ENCODE data around the gene NCKAP1. TPM values are rescaled to one million over a fixed set of nuclear protein-coding genes. Genes with fewer than 3 reads are reported as not detected.
"Not testable (repeated sequence)": the region's sequence is repeated elsewhere in the genome, so short reads cannot be mapped to it uniquely, and the experiment has no call there.

Gene NCKAP1
- total and polyA plus RNA-seq, 12 donors: 26.8 to 134 (median 104) TPM

DNA sequence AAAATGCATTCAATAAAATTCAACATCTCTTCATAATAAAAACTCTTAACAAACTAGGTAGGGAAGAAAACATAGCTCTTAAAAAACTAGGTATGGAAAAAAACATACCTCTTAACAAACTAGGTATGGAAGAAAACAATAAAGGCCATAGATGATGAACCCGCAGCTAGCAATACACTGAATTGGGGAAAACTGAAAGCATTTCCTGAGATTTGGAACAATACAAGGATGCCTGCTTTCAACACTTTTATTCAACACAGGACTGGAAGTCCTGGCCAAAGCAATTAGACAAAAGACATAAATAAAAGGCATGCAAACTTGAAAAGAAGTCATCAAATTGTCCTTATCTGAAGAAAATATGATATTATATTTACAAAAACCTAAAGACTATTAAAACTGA lies 67.8 kb downstream of the NCKAP1 start:
- Histone ChIP-seq H3K36me3 (replicated peaks in 1 of 2) (no peaks in the 10 kb centered on the region), H3K4me1 (replicated peaks in 1 of 2) (no peaks in the 10 kb centered on the region), H3K9me3 (replicated peaks in 1 of 3) (no peaks in the 10 kb centered on the region), H3K27ac (no peak overlapping the region), H3K4me3 (no peak overlapping the region), H3K27me3 (no peaks in the 10 kb centered on the region)
- TF ChIP-seq, protein P1, sequence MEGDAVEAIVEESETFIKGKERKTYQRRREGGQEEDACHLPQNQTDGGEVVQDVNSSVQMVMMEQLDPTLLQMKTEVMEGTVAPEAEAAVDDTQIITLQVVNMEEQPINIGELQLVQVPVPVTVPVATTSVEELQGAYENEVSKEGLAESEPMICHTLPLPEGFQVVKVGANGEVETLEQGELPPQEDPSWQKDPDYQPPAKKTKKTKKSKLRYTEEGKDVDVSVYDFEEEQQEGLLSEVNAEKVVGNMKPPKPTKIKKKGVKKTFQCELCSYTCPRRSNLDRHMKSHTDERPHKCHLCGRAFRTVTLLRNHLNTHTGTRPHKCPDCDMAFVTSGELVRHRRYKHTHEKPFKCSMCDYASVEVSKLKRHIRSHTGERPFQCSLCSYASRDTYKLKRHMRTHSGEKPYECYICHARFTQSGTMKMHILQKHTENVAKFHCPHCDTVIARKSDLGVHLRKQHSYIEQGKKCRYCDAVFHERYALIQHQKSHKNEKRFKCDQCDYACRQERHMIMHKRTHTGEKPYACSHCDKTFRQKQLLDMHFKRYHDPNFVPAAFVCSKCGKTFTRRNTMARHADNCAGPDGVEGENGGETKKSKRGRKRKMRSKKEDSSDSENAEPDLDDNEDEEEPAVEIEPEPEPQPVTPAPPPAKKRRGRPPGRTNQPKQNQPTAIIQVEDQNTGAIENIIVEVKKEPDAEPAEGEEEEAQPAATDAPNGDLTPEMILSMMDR (IDR thresholded peaks at IDR 0.05): no peak
- no peak for TF ChIP-seq POLR2A (IDR thresholded peaks at IDR 0.05)
- intact Hi-C loops (cut with DNase I): no loop called here
- no peak for DNase-seq
- WGBS, 4 donors: 83 to 92% (median 88%) methylated on average over 1 of the region's 1 CpG

DNA sequence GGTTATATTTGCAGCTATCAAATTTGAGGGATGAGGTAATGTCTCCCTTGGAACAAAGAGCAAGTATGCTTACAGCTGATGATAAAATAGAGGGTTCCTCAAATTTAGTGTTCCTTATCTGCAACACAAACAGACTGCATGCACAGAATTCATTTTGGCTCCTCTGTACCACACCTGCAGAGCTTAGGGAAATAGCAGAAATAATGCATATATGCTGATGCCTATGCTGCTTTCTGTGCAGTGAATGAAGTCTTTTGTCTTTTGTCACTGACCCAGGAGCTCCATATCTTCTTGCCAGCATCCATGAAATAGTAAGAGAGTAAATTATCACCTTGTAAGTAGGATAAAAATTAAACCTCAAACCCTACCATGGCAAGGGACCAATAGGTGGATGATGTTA lies 69.8 kb downstream of the NCKAP1 start:
- H3K4me3 ChIP-seq: no peak overlapping the region
- TF ChIP-seq POLR2A (IDR thresholded peaks at IDR 0.05): no peak
- TF ChIP-seq, protein P1 (IDR thresholded peaks at IDR 0.05): no peak
- H3K27ac ChIP-seq: no peak overlapping the region
- no peaks in the 10 kb centered on the region for H3K36me3 ChIP-seq (replicated peaks in 1 of 2)
- no peaks in the 10 kb centered on the region for H3K9me3 ChIP-seq (replicated peaks in 1 of 3)
- no peaks in the 10 kb centered on the region for H3K4me1 ChIP-seq (replicated peaks in 1 of 2)
- intact Hi-C loops (cut with DNase I): no loop called here
- H3K27me3 ChIP-seq: no peaks in the 10 kb centered on the region
- no peak for DNase-seq

DNA sequence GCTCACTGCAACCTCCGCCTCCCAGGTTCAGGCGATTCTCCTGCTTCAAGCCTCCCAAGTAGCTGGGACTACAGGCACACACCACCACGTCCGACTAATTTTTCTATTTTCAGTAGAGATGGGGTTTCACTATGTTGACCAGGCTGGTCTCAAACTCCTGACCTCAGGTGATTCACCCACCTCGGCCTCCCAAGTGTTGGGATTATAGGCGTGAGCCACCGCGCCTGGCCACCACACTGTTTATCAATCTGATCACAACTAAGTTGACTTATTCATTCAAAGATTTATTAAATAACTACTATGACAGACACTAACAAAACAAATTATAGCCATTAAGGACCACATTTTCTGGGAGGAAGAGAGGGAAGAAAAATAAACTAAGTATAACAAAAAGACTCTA lies 71.9 kb downstream of the NCKAP1 start:
- H3K36me3 ChIP-seq (replicated peaks in 1 of 2); H3K27me3 ChIP-seq; intact Hi-C loops (cut with DNase I); H3K9me3 ChIP-seq (replicated peaks in 1 of 3); DNase-seq; H3K4me3 ChIP-seq; H3K4me1 ChIP-seq (replicated peaks in 1 of 2); H3K27ac ChIP-seq: not testable (repeated sequence)
- WGBS, 4 donors: 96 to 99% (median 98%) methylated on average over 8 of the region's 8 CpGs

DNA sequence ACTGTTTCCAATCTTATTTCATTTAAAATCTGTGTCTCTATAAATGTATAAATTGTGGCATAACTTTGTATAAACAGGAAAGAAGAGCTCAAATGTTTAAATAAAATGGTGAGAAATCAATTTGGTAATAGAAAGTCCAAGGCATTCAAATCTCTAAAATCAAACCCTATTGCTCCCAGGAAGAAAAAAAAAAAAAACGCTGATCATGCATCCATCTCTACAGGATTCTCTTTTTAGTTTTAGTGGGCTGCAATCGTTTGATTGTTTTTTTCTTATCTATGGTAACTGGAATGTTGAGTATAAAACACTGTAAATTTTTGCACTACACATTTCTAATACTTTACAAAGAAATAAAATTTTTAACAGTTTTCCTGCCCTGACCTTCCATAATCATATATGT lies 75.6 kb downstream of the NCKAP1 start:
- TF ChIP-seq POLR2A (IDR thresholded peaks at IDR 0.05): no peak
- TF ChIP-seq, protein P1 (IDR thresholded peaks at IDR 0.05): no peak
- 76 to 87% (median 85%) methylated on average over 2 of the region's 2 CpGs for WGBS, 4 donors
- H3K36me3 ChIP-seq (replicated peaks in 1 of 2): peaks cover 0 to 6% of the 10 kb centered on the region in 2 donors

DNA sequence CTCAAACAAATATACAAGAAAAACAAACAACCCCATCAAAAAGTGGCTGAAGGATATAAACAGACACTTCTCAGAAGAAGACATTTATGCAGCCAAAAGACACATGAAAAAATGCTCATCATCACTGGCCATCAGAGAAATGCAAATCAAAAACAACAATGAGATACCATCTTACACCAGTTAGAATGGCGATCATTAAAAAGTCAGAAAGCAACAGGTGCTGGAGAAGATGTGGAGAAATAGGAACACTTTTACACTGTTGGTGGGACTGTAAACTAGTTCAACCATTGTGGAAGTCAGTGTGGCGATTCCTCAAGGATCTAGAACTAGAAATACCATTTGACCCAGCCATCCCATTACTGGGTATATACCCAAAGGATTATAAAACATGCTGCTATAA lies 77.4 kb downstream of the NCKAP1 start:
- H3K36me3 ChIP-seq (replicated peaks in 1 of 2); intact Hi-C loops (cut with DNase I); H3K27ac ChIP-seq; H3K27me3 ChIP-seq; DNase-seq; H3K9me3 ChIP-seq (replicated peaks in 1 of 3); H3K4me3 ChIP-seq; H3K4me1 ChIP-seq (replicated peaks in 1 of 2): not testable (repeated sequence)
- WGBS, 4 donors: 94 to 100% (median 99%) methylated on average over 1 to 2 of the region's 2 CpGs

More for the DNA sequence above, 75.6 kb downstream of the NCKAP1 start:
- no peak overlapping the region for H3K27ac ChIP-seq
- intact Hi-C loops (cut with DNase I): no loop called here
- H3K4me1 ChIP-seq (replicated peaks in 1 of 2): no peaks in the 10 kb centered on the region
- H3K9me3 ChIP-seq (replicated peaks in 1 of 3): no peaks in the 10 kb centered on the region
- no peaks in the 10 kb centered on the region for H3K27me3 ChIP-seq
- no peak for DNase-seq
- H3K4me3 ChIP-seq: no peak overlapping the region
